Measurements from ENCODE around the gene DNAAF5. TPM values are rescaled to one million over a fixed set of nuclear protein-coding genes. Genes with fewer than 3 reads are reported as not detected.
"Not testable (repeated sequence)": the region's sequence is repeated elsewhere in the genome, so short reads cannot be mapped to it uniquely, and the experiment has no call there.

DNAAF5 gene
- total RNA-seq, 1 donor from 2014 or later = 15.2 TPM

DNA sequence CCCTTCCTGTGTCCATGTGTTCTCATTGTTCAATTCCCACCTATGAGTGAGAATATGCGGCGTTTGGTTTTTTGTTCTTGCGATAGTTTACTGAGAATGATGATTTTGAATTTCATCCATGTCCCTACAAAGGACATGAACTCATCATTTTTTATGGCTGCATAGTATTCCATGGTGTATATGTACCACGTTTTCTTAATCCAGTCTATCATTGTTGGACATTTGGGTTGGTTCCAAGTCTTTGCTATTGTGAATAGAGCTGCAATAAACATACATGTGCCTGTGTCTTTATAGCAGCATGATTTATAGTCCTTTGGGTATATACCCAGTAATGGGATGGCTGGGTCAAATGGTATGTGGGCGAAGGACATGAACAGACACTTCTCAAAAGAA lies 17.6 kb downstream of the DNAAF5 start:
- not testable (repeated sequence) for H3K36me3 Mint-ChIP-seq (ENCODE audit: unreplicated experiment)

DNA sequence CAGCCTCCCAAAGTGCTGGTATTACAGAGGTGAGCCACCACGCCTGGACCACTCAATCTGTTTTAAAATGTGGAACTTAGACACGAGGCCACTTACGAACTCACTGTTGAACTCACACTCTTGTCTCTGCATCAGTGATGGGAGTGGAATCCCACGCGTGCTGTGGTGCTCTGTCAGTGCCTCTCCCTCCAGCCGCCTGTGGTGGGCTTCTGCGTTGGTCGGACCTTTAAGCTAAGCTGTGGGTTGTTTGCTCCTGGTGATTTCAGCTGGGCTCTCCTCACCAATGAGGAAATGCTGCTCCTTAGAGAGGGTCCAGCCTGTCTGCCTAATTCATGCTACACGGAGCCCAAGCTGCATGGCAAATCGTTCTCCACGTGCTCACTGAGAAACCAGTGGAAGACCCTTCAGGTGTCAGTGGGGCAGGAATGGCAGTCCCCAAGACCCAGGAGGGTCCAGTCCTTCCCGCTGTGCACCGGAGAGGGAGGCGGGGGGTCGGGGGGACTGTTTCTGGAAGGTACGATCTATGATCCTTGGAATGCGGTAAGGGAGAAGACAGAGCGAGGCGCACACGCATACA lies 18.4 kb downstream of the DNAAF5 start:
- Mint-ChIP-seq H3K27ac (ENCODE audit: unreplicated experiment) (no peak overlapping the region), H3K27me3 (ENCODE audit: unreplicated experiment) (peaks cover 15% of the 10 kb centered on the region), H3K4me1 (ENCODE audit: low read depth, unreplicated experiment) (peaks cover 7% of the 10 kb centered on the region), H3K9me3 (ENCODE audit: unreplicated experiment) (peaks cover 9% of the 10 kb centered on the region), H3K36me3 (ENCODE audit: unreplicated experiment) (no peaks in the 10 kb centered on the region), H3K4me3 (ENCODE audit: unreplicated experiment) (no peak overlapping the region)
- TF ChIP-seq, protein P1, sequence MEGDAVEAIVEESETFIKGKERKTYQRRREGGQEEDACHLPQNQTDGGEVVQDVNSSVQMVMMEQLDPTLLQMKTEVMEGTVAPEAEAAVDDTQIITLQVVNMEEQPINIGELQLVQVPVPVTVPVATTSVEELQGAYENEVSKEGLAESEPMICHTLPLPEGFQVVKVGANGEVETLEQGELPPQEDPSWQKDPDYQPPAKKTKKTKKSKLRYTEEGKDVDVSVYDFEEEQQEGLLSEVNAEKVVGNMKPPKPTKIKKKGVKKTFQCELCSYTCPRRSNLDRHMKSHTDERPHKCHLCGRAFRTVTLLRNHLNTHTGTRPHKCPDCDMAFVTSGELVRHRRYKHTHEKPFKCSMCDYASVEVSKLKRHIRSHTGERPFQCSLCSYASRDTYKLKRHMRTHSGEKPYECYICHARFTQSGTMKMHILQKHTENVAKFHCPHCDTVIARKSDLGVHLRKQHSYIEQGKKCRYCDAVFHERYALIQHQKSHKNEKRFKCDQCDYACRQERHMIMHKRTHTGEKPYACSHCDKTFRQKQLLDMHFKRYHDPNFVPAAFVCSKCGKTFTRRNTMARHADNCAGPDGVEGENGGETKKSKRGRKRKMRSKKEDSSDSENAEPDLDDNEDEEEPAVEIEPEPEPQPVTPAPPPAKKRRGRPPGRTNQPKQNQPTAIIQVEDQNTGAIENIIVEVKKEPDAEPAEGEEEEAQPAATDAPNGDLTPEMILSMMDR (IDR thresholded peaks at IDR 0.05; ENCODE audit: partially characterized antibody, unreplicated experiment) = no peak
- DNase-seq = no peak

More for the DNA sequence above, 17.6 kb downstream of the DNAAF5 start:
- not testable (repeated sequence) for H3K4me3 Mint-ChIP-seq (ENCODE audit: unreplicated experiment); H3K27ac Mint-ChIP-seq (ENCODE audit: unreplicated experiment); DNase-seq; H3K4me1 Mint-ChIP-seq (ENCODE audit: low read depth, unreplicated experiment); H3K9me3 Mint-ChIP-seq (ENCODE audit: unreplicated experiment)
- H3K27me3 Mint-ChIP-seq (ENCODE audit: unreplicated experiment) = peaks cover 12% of the 10 kb centered on the region

DNA sequence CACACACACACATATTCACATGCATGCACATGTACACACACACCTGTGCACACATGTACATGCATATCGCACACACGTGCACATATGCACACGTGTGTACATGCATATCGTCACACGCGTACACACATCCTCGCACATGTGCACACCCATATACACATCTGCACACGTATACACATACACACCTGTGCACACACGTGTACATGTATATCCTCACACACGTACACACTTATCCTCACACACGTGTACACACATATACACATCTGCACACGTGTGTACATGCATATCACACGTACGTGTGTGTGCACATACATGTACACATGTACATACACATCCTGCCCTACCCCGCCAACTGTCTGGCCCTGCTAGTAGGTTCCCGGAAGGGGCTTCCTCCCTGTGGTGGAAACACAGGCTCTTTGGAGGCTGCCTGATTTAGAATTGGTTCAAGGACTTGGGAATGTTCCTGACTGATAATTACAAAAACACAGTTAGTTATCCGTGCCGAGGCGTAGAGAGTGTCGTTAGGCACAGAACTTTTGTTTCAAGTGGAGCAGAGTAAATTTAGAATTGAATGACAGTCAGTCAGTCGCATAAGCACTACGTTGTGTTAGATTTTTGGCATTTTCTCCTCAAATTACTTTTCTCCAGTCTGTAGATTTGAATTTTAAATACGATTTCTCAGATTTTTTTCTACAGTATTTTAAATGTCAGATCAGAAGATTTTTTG lies 19.1 kb downstream of the DNAAF5 start:
- H3K27ac Mint-ChIP-seq (ENCODE audit: unreplicated experiment) = no peak overlapping the region
- no peak overlapping the region for H3K4me3 Mint-ChIP-seq (ENCODE audit: unreplicated experiment)
- no peak for DNase-seq
- H3K27me3 Mint-ChIP-seq (ENCODE audit: unreplicated experiment) = peaks cover 19% of the 10 kb centered on the region
- TF ChIP-seq, protein P1 (IDR thresholded peaks at IDR 0.05; ENCODE audit: partially characterized antibody, unreplicated experiment) = no peak
- H3K9me3 Mint-ChIP-seq (ENCODE audit: unreplicated experiment) = peaks cover 16% of the 10 kb centered on the region
- H3K36me3 Mint-ChIP-seq (ENCODE audit: unreplicated experiment) = no peaks in the 10 kb centered on the region
- peaks cover 12% of the 10 kb centered on the region for H3K4me1 Mint-ChIP-seq (ENCODE audit: low read depth, unreplicated experiment)

DNA sequence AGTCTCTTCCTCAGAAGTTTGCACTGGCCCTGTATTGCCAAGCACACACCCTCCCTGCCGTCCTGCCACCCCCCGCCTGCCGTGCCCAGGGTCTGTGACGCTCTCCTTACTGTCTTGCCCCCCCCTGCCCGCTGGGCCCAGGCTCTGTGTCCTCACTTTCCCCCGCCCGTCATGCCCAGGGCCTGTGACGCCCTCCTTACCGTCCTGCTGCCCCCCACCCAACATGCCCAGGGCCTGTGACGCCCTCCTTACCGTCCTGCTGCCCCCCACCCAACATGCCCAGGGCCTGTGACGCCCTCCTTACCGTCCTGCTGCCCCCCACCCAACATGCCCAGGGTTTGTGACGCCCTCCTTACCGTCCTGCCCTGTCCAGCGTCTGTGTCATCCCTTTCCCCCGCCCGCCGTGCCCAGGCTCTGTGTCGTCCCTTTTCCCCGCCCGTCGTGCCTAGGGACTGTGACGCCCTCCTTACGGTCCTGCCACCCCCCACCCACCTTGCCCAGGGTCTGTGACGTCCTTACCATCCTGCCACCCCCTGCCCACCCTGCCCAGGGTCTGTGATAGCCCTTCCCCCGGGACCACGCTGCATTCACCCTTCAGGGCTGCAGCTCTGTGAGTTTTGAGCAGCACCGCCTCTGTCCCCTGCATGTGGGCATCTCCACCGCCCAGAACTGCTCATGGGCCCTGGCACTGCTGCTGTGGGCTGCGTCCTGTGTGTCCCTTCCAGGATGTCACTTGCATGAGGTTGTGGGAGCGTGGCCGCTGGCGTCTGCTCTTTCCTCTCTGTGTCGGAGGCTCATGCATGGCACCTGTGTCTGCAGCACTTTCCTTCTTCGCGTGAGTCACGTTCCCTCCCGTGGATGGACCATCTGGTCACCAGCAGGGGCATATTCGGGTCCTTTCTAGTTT lies 19.9 kb downstream of the DNAAF5 start:
- Mint-ChIP-seq H3K4me3 (ENCODE audit: unreplicated experiment) (no peak overlapping the region), H3K27me3 (ENCODE audit: unreplicated experiment) (peaks cover 21% of the 10 kb centered on the region), H3K4me1 (ENCODE audit: low read depth, unreplicated experiment) (peaks cover 15% of the 10 kb centered on the region), H3K9me3 (ENCODE audit: unreplicated experiment) (peaks cover 18% of the 10 kb centered on the region), H3K36me3 (ENCODE audit: unreplicated experiment) (no peaks in the 10 kb centered on the region), H3K27ac (ENCODE audit: unreplicated experiment) (no peak overlapping the region)
- TF ChIP-seq, protein P1 (IDR thresholded peaks at IDR 0.05; ENCODE audit: partially characterized antibody, unreplicated experiment) = no peak
- DNase-seq = no peak

DNA sequence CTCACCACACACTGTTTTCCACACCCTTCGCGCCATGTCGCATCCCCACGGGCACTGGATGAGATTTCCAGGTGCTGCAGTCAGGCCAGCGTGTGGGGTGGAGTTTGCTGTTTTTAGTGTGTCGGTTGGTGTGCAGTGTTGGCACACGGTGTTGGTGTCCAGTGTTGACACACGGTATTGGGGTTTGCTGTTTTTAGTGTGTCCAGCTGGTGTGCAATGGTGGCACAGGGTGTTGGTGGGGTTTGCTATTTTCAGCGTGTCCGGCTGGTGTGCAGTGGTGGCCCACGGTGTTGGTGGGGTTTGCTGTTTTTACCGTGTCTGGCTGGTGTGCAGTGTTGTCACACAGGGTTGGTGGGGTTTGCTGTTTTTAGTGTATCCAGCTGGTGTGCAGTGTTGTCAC lies 20.7 kb downstream of the DNAAF5 start:
- H3K27me3 Mint-ChIP-seq (ENCODE audit: unreplicated experiment) = peaks cover 21% of the 10 kb centered on the region
- TF ChIP-seq, protein P1 (IDR thresholded peaks at IDR 0.05; ENCODE audit: partially characterized antibody, unreplicated experiment) = no peak
- H3K36me3 Mint-ChIP-seq (ENCODE audit: unreplicated experiment) = no peaks in the 10 kb centered on the region
- H3K9me3 Mint-ChIP-seq (ENCODE audit: unreplicated experiment) = peaks cover 19% of the 10 kb centered on the region
- H3K4me1 Mint-ChIP-seq (ENCODE audit: low read depth, unreplicated experiment) = peaks cover 18% of the 10 kb centered on the region
- no peak overlapping the region for H3K27ac Mint-ChIP-seq (ENCODE audit: unreplicated experiment)
- no peak for DNase-seq
- no peak overlapping the region for H3K4me3 Mint-ChIP-seq (ENCODE audit: unreplicated experiment)
